HUES48 (cell line): ENCODE results near the gene ADAMTS3.
"Not testable (repeated sequence)": the region's sequence is repeated elsewhere in the genome, so short reads cannot be mapped to it uniquely, and the experiment has no call there.

Experiments
- H3K27ac ChIP-seq: one replicate; pipeline ENCODE4 v1.7.0; 2013; ENCODE audit warnings: low read depth, low read length, inconsistent platforms
- H3K27me3 ChIP-seq: 2 replicates; pipeline ENCODE4 v1.6.1; 2013; ENCODE audit warnings: mild to moderate bottlenecking, low read length; ENCODE audit not compliant: control insufficient read depth, insufficient read depth
- H3K36me3 ChIP-seq: 2 replicates; pipeline ENCODE4 v1.6.1; 2013; ENCODE audit warnings: low read length; ENCODE audit not compliant: control insufficient read depth, insufficient read depth
- H3K4me1 ChIP-seq: 2 replicates; pipeline ENCODE4 v1.6.1; 2013; ENCODE audit warnings: mild to moderate bottlenecking, low read length; ENCODE audit not compliant: control insufficient read depth, insufficient read depth
- H3K4me3 ChIP-seq: 2 replicates; pipeline ENCODE4 v1.5.1; 2013; ENCODE audit warnings: mild to moderate bottlenecking, low read depth, low read length
- H3K9ac ChIP-seq: 2 replicates; pipeline ENCODE4 v1.6.1; 2013; ENCODE audit warnings: mild to moderate bottlenecking, low read depth, low read length, moderate library complexity
- H3K9me3 ChIP-seq: 2 replicates; pipeline ENCODE4 v1.6.1; 2013; ENCODE audit warnings: low read length; ENCODE audit not compliant: control insufficient read depth, insufficient read depth

ADAMTS3 gene

GRCh38 chr4:72552447-72552846 lies 16.6 kb downstream of the ADAMTS3 start:
- Histone ChIP-seq H3K36me3 (no peaks in the 10 kb centered on the region), H3K27ac (no peak overlapping the region)

GRCh38 chr4:72546456-72546855 lies 22.6 kb downstream of the ADAMTS3 start:
- no peak overlapping the region for H3K9ac ChIP-seq
- no peaks in the 10 kb centered on the region for H3K9me3 ChIP-seq
- no peaks in the 10 kb centered on the region for H3K36me3 ChIP-seq

More at GRCh38 chr4:72552447-72552846, 16.6 kb downstream of the ADAMTS3 start:
- Histone ChIP-seq H3K4me1 (no peaks in the 10 kb centered on the region), H3K9me3 (no peaks in the 10 kb centered on the region), H3K9ac (no peak overlapping the region), H3K4me3 (no peak overlapping the region), H3K27me3 (no peaks in the 10 kb centered on the region)

DNA sequence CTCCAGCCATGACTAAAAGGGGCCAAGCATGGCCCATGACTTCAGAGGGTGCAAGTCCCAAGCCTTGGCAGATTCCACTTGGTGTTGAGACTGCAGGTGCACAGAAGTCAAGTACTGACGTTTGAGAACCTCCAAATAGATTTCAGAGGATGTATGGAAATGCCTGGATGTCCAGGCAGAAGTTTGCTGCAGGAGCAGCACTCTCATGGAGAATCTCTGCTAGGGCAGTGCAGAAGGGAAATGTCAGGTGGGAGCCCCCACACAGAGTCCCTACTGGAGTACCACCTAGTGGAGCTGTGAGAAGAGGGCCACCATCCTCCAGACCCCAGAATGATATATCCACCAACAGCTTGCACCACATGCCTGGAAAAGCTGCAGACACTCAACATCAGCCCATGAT lies 28.3 kb downstream of the ADAMTS3 start:
- H3K4me1 ChIP-seq, H3K4me3 ChIP-seq, H3K27me3 ChIP-seq, H3K9ac ChIP-seq, H3K9me3 ChIP-seq, H3K27ac ChIP-seq, H3K36me3 ChIP-seq: not testable (repeated sequence)

More at GRCh38 chr4:72546456-72546855, 22.6 kb downstream of the ADAMTS3 start:
- no peaks in the 10 kb centered on the region for H3K27me3 ChIP-seq
- H3K4me1 ChIP-seq: no peaks in the 10 kb centered on the region
- no peak overlapping the region for H3K4me3 ChIP-seq
- no peak overlapping the region for H3K27ac ChIP-seq

- no peak overlapping the region for H3K9ac ChIP-seq
Measured at GRCh38 chr4:72538006-72538405, 31.0 kb downstream of the ADAMTS3 start.

DNA sequence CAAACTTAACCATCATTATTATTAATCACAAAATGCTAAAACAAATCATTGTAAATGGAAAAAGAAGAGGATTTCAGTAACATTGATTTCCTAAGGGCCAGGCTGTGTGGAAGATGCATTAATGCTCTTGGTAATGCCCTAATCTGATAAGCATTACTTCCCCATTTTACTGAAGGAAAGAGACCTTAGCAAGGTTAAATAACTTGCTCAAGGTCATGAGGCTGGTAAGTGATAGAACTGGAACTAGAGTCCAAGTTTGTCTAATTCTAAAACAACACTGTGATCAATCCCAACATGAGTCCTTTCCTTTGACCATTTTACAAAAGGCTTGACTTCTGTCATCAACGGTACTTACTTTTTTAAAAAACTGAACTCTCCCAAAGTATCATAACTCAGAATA lies 32.6 kb downstream of the ADAMTS3 start:
- Histone ChIP-seq H3K9ac (no peak overlapping the region), H3K36me3 (no peaks in the 10 kb centered on the region), H3K9me3 (no peaks in the 10 kb centered on the region; the same call in 1 of the 2 replicates), H3K4me3 (no peak overlapping the region), H3K27ac (no peak overlapping the region), H3K27me3 (no peaks in the 10 kb centered on the region), H3K4me1 (no peaks in the 10 kb centered on the region)

More at GRCh38 chr4:72538006-72538405, 31.0 kb downstream of the ADAMTS3 start:
- Histone ChIP-seq H3K4me3 (no peak overlapping the region), H3K27me3 (no peaks in the 10 kb centered on the region), H3K4me1 (no peaks in the 10 kb centered on the region), H3K27ac (no peak overlapping the region), H3K9me3 (no peaks in the 10 kb centered on the region; the same call in 1 of the 2 replicates), H3K36me3 (no peaks in the 10 kb centered on the region)

GRCh38 chr4:72531768-72532290 lies 37.2 kb downstream of the ADAMTS3 start:
- Histone ChIP-seq H3K36me3 (no peaks in the 10 kb centered on the region), H3K9ac (no peak overlapping the region), H3K4me3 (no peak overlapping the region), H3K27me3 (no peaks in the 10 kb centered on the region), H3K4me1 (no peaks in the 10 kb centered on the region), H3K27ac (no peak overlapping the region), H3K9me3 (no peaks in the 10 kb centered on the region)

DNA sequence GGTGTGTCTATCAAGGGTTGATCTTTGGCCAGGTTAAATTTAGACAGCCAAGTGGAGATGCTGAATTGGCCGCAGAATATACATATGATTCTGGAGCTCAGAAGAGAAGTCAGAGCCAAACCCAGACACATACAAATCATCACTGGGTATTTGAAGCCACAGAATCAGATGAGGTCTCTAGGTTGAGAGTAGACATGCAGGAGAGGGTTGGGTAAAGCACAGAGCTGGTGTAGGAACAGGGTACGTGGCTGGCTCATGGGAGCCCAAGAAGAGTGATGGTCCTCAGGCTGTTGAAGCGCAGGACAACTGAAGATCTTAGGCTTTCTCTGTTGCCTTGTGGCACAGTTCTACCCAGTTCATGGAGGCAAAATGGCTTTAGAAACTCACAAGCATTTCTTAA lies 37.7 kb downstream of the ADAMTS3 start:
- Histone ChIP-seq H3K4me3 (no peak overlapping the region), H3K27ac (no peak overlapping the region), H3K9ac (no peak overlapping the region), H3K9me3 (no peaks in the 10 kb centered on the region), H3K27me3 (no peaks in the 10 kb centered on the region), H3K36me3 (no peaks in the 10 kb centered on the region), H3K4me1 (no peaks in the 10 kb centered on the region)

DNA sequence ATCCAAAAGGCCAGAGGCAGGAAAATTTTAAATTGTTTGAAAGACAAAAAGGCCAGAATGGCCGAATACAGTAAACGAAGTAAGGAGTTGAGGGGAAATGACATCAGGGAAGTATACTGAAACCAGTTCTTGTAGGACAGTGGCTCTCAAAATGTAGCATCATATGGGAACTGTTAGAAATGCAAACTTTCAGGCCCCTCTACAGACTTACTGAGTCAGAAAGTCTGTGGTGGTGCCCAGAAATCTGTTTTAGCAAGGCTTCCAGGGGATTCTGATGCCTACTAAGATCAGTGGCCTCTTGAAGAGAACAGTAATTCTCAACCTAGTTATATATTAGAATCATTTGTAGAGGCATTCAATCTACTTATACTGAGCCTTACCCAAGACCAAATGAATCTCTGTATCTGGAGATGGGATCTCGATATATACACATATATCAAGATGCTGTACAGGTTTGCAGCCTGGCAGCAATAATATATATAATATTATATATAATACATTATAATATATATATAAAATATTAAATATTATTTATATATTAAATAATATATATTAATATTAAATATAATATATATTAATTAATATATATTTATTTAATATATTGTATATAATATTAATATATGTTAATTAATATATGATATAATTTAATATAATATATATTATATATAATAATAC lies 39.7 kb downstream of the ADAMTS3 start:
- Histone ChIP-seq H3K9me3 (no peaks in the 10 kb centered on the region), H3K27me3 (no peaks in the 10 kb centered on the region), H3K9ac (no peak overlapping the region), H3K27ac (no peak overlapping the region), H3K4me1 (no peaks in the 10 kb centered on the region), H3K36me3 (no peaks in the 10 kb centered on the region), H3K4me3 (no peak overlapping the region)

GRCh38 chr4:72527038-72527646 lies 41.9 kb downstream of the ADAMTS3 start:
- H3K4me3 ChIP-seq: no peak overlapping the region
- no peak overlapping the region for H3K9ac ChIP-seq
- no peaks in the 10 kb centered on the region for H3K4me1 ChIP-seq
- no peaks in the 10 kb centered on the region for H3K27me3 ChIP-seq
- no peak overlapping the region for H3K27ac ChIP-seq
- peaks cover 4% of the 10 kb centered on the region; the same call in 1 of the 2 replicates for H3K9me3 ChIP-seq
- no peaks in the 10 kb centered on the region for H3K36me3 ChIP-seq

- Histone ChIP-seq H3K36me3 (no peaks in the 10 kb centered on the region), H3K9me3 (peaks cover 12% of the 10 kb centered on the region; the same call in 1 of the 2 replicates), H3K27ac (no peak overlapping the region), H3K9ac (no peak overlapping the region), H3K4me3 (no peak overlapping the region), H3K27me3 (no peaks in the 10 kb centered on the region), H3K4me1 (no peaks in the 10 kb centered on the region)
Measured at GRCh38 chr4:72525938-72526337, 43.1 kb downstream of the ADAMTS3 start.

- H3K4me3 ChIP-seq: no peak overlapping the region
- H3K4me1 ChIP-seq: no peaks in the 10 kb centered on the region
- H3K36me3 ChIP-seq: no peaks in the 10 kb centered on the region
- no peak overlapping the region for H3K27ac ChIP-seq
- H3K27me3 ChIP-seq: no peaks in the 10 kb centered on the region
- H3K9me3 ChIP-seq: peaks cover 17% of the 10 kb centered on the region
- H3K9ac ChIP-seq: no peak overlapping the region
Measured at GRCh38 chr4:72522440-72522839, 46.6 kb downstream of the ADAMTS3 start.
